Fibroblast of upper back skin (primary cell): ENCODE measurements around the gene SLC35F6.
A peak's percentile ranks its signal among the peaks of the same experiment; 100 is the strongest.

Source experiments
- DNase-seq: peaks from one replicate; pipeline ENCODE4 v3.0.0-alpha.2; 2013

The SLC35F6 gene, protein sequence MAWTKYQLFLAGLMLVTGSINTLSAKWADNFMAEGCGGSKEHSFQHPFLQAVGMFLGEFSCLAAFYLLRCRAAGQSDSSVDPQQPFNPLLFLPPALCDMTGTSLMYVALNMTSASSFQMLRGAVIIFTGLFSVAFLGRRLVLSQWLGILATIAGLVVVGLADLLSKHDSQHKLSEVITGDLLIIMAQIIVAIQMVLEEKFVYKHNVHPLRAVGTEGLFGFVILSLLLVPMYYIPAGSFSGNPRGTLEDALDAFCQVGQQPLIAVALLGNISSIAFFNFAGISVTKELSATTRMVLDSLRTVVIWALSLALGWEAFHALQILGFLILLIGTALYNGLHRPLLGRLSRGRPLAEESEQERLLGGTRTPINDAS

DNA sequence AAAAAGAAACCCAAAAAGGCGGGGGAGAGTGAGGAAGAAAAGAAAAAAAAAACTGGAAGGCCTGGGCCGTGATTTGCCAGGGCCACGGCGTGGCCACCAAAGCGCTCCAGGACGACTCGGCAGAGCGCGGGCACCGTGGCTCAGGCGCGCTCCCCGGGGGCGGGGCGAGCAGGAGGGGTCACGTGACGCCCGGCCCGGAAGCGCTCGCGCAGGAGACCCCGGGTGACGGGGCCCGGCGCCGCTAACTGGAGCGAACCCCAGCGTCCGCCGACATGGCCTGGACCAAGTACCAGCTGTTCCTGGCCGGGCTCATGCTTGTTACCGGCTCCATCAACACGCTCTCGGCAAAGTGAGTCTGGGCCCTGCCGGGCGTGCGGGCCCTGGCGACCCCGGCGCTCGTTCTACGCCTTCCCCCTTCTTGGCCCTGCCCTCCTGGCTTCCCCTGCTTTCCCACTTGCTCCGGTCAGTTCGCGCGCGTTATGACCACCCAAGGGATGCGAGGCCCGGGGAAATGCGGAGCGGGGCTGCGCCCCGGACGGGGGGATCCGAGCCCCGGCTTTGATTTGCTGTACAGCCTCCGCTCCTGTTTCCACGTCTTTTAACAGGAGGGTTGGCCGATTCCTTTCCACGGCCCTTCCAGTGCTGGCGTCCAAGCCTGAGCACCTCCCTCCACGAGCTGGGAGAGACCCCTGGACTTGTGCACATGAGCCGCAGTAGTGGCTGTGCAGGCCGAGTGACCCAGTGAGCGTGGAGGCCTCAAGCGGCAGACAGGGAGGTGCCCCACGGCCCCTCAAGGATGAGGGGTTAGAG is at the start of gene SLC35F6:
Gene SLC35F6 (plus strand): TSS at position 207 of the 810 bp plus-strand sequence. CDS start 66 bp downstream, at position 273.
- peak; percentile 77 for DNase-seq

GRCh38 chr2:26715528-26716270 is 48.4 kb upstream of the SLC35F6 start:
- DNase-seq: no peak

- no peak for DNase-seq
Observed at GRCh38 chr2:26716340-26716739, 47.7 kb upstream of the SLC35F6 start.

GRCh38 chr2:26716769-26717168 is 47.3 kb upstream of the SLC35F6 start:
- DNase-seq: no peak

DNA sequence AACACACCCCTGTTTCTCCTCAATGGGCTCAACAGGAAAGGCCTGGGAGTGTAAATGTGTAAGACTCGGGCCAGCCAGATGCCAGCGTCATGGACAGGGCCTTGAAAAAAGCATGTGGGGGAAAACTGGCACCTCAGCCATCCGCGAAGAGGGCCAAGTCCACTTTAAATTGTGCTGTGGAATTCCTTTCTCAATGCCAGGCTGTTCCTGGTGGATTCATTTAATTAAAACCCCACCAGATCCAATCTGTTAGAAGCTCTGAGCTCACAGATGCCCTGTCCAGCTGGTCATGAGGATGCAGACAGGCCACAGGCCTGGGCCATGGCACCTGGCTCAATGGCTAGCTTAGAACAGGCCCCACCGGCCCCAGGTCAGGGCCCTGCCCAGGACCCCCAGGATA is 46.7 kb upstream of the SLC35F6 start:
- DNase-seq: no peak

DNA sequence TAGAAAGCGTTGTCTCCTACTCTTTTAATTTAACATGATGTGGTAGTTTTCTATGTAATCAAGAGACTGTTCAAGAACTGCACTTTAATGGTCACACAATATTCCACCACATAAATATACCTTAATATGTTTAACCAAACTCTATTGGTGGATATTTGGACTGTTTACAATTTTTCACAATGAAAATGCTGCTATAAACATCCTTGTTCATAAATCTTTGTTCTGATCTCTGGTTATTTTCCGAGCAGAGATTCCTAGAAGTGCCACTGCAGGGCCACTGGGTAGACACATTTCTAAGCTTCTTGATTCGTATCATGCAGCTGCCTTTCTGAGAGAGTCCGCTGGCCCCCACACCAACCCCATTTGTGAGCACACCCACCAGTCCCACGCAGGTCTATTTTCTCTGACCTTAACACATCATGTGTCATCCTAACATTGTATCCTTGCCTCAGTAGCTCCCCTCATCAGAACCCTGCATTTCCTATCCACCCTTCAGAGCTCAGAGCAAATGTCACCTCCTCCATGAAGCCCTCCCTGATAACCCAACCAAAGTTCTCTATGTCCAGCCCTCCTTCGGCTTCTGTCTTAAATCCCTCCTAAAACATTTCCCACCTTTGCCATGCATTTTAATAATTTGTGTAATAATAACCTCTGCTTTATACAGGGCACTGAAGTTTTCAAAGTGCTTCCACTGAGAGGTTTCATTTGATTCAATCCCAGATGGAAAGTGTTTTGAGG is 45.0 kb upstream of the SLC35F6 start:
- DNase-seq: no peak

GRCh38 chr2:26720322-26721114 is 43.6 kb upstream of the SLC35F6 start:
- DNase-seq: peak; percentile 66

- no peak for DNase-seq
Observed at GRCh38 chr2:26721115-26722032, 42.7 kb upstream of the SLC35F6 start.

GRCh38 chr2:26722328-26722727 is 41.8 kb upstream of the SLC35F6 start:
- no peak for DNase-seq

DNA sequence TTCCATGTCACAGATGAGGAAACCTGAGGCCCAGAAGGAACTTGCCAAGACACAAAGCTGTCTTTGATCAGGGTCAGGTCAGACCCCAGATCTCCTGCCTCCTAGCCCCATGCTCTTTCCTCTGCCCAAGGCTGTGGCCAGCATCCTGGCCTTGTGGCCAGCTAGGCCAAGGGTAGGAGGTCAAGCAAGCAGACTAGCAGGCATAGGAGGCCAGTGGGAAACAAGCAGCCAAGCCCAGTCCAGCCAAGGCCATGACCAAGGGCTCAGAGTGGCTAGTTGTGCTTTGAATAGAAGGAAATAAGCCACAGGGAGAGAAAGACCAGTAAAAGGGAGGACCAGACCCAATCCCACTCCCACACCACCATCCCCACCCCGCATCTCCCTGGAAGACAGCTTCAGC is 41.2 kb upstream of the SLC35F6 start:
- no peak for DNase-seq

DNA sequence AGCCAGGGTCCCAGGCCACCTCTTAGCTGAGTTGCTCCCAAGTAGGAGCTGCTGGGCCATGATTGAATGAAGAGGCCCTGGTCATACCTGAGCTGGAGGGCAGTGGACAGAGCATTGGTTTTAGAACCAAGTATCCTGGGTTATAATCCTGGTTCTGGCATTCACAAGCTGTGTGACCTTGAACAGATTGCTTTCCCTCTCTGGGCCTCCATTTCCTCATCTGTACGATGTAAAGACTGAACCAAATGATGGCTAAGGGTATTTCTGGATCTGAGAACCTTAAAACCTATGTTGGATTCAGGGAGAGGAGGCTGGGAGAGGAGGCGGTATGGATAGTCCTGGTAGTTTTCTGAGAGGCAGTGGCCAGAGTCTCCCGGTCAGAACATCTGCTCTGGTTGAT is 40.6 kb upstream of the SLC35F6 start:
- no peak for DNase-seq

- DNase-seq: peak; percentile 46
Observed at GRCh38 chr2:26723991-26724750, 39.9 kb upstream of the SLC35F6 start.

DNA sequence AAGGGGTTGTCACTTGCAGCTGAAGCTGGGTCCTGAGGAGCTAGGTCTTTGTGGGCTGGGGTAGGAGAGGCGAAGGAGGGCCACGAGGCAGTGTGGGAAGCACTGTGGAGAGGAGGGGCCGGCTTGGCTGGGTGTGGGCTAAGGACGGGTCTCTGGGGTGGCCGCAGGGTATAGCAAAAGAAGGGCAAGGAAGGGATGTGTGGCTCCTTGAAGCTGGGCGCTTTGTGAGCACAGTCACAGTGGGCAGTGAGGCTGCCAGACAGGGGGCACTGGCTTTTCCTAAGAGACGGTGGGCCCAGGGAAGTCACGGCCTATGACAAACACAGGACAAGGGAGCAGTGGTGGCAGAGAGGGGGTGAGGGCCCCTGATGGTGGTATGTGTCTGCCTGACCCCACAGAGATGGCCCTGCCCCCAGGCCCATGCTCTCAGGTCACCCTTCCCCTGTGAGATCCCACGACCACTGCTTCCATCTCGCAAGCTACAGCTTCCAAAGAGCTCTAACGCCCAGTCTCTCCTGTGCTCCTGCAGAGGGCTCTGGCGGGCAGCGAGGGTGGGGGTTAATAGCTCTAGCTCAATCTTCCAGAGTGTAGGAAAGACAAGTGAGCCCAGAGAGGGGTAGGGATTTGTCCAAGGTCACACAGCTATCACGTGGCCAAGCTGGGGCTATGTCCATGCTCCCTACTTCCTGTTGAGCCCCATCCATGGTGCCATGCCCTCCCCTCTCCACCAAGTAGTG is 39.1 kb upstream of the SLC35F6 start:
- DNase-seq: no peak

DNA sequence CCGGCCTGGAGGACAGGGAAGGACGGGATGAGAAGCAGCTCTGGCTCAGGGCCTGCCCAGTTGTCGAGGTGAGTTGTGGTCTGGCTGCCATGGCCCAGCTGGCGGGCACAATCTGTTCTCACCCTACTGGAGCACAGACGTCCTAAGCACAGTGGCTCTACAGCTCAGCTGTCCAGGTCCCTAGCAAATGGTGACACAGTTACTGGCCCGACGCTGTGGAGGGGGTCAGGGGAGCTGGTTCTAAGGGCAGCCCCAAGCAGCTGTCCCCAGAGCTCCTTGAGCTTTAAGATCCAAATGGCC is 38.6 kb upstream of the SLC35F6 start:
- DNase-seq: no peak

DNA sequence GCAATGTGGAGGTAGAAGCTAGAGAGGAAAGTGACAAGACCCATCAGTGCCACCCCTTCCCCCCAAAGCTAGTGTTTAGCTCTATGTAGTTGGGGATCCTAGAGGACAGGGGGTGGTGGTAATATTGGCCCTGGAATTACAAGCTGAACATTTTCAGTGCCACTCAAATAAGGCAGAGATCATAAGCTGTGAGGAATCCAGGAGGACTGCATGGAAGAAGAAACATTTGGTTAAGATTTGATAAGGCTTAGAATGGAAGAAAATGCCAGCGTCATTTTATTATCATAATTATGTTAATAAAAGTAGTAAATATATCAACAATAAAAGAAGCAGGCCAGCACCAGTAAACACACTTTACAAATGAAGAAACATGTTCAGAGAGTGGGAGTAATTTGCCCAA is 37.9 kb upstream of the SLC35F6 start:
- DNase-seq: no peak

- peak; percentile 27 for DNase-seq
Observed at GRCh38 chr2:26727641-26728561, 36.2 kb upstream of the SLC35F6 start.

DNA sequence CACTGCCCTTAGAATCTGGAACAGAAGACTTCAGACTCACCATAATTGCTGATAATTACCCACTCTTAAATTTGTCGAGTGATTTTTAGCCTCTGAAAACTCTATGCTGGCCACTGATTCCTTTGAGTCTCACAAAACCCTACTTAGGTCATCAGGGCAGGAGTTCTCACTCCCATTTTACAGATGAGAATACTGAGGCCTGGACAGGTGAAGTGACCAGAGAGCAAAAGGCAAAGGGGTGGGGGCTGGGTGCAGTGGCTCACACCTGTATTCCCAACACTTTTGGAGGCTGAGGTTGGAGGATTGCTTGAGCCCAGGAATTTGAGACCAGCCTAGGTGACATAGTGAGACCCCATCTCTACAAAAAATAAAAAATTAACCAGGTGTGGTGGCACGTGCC is 34.8 kb upstream of the SLC35F6 start:
- no peak for DNase-seq
